DND-41 (cell line): ENCODE data around the gene SCNN1B.
"Not testable (repeated sequence)": the region's sequence is repeated elsewhere in the genome, so short reads cannot be mapped to it uniquely, and the experiment has no call there.

Experiments used
- ATAC-seq: fragments of 200-7000 bp; cut with Tn5 transposase; 3 replicates; pipeline ENCODE4 v1.9.1; 2021; ENCODE audit warnings: low read depth; ENCODE audit not compliant: insufficient read depth
- DNase-seq: peaks from one replicate; pipeline ENCODE4 v3.0.0-alpha.2; 2020
- H2AFZ ChIP-seq: 2 replicates; pipeline ENCODE4 v1.6.0; 2012; ENCODE audit warnings: low read depth, low read length
- H3K27ac ChIP-seq: 2 replicates; pipeline ENCODE4 v1.5.1; 2012; ENCODE audit warnings: low read length, inconsistent platforms
- H3K27me3 ChIP-seq: fragments of 200-600 bp; sonication (generic); 2 replicates; pipeline ENCODE4 v1.6.0; 2012; ENCODE audit warnings: low read length, mild to moderate bottlenecking, inconsistent platforms; ENCODE audit not compliant: insufficient read depth, poor library complexity
- H3K36me3 ChIP-seq: 2 replicates; pipeline ENCODE4 v1.5.1; 2012; ENCODE audit warnings: low read length, inconsistent platforms; ENCODE audit not compliant: insufficient read depth
- H3K4me1 ChIP-seq: 2 replicates; pipeline ENCODE4 v1.5.1; 2012; ENCODE audit warnings: mild to moderate bottlenecking, low read length; ENCODE audit not compliant: insufficient read depth
- H3K4me2 ChIP-seq: 2 replicates; pipeline ENCODE4 v1.6.0; 2012; ENCODE audit warnings: mild to moderate bottlenecking, moderate library complexity, low read length, inconsistent platforms; ENCODE audit not compliant: insufficient read depth
- H3K4me3 ChIP-seq, 2 experiments: fragments of 200-600 bp in 1 of 2; shearing (Covaris generic) in 1 of 2; 2 replicates each; pipeline ENCODE4 v1.5.1; 2012 to 2016; ENCODE audit warnings: inconsistent platforms in 2 of 2, low read length in 2 of 2, mild to moderate bottlenecking in 2 of 2, low read depth in 1 of 2, moderate library complexity in 1 of 2
- H3K79me2 ChIP-seq: 2 replicates; pipeline ENCODE4 v1.6.0; 2012; ENCODE audit warnings: low read length, inconsistent platforms; ENCODE audit not compliant: insufficient read depth
- H3K9ac ChIP-seq: 2 replicates; pipeline ENCODE4 v1.6.0; 2012; ENCODE audit warnings: low read depth, mild to moderate bottlenecking, inconsistent platforms, low read length, moderate library complexity
- H3K9me3 ChIP-seq: 2 replicates; pipeline ENCODE4 v1.5.1; 2012; ENCODE audit warnings: low read length, moderate library complexity, mild to moderate bottlenecking, inconsistent platforms; ENCODE audit not compliant: insufficient read depth, severe bottlenecking
- H4K20me1 ChIP-seq: 2 replicates; pipeline ENCODE4 v1.6.0; 2012; ENCODE audit warnings: low read length; ENCODE audit not compliant: insufficient read depth
- CTCF ChIP-seq: IDR thresholded peaks from 2 replicates; pipeline ENCODE4 v1.5.1; 2012; ENCODE audit warnings: borderline replicate concordance, low read length, moderate library complexity, mild to moderate bottlenecking; ENCODE audit not compliant: poor library complexity, severe bottlenecking; ENCODE audit errors: extremely low read depth
- EZH2 ChIP-seq: IDR thresholded peaks from 3 replicates; pipeline ENCODE4 v1.6.1; 2012; ENCODE audit warnings: borderline replicate concordance, low read depth, mild to moderate bottlenecking, moderate library complexity, low read length, inconsistent platforms; ENCODE audit not compliant: severe bottlenecking

Gene SCNN1B

GRCh38 chr16:23397464-23397863, 95.4 kb downstream of the SCNN1B start:
- Histone ChIP-seq H3K4me1 (no peaks in the 10 kb centered on the region), H3K27ac (no peak overlapping the region), H3K36me3 (peaks cover 61% of the 10 kb centered on the region), H3K79me2 (no peaks in the 10 kb centered on the region), H2AFZ (no peak overlapping the region), H3K9me3 (no peaks in the 10 kb centered on the region), H3K9ac (no peak overlapping the region), H3K27me3 (no peaks in the 10 kb centered on the region), H4K20me1 (no peaks in the 10 kb centered on the region), H3K4me3 (no peak overlapping the region), H3K4me2 (no peak overlapping the region)
- no peak for ATAC-seq
- TF ChIP-seq CTCF (no peak), EZH2 (no peak)
- DNase-seq, result no peak

GRCh38 chr16:23398987-23399805, 97.1 kb downstream of the SCNN1B start:
- peaks cover 71% of the 10 kb centered on the region for H3K36me3 ChIP-seq
- H3K9me3 ChIP-seq, result no peaks in the 10 kb centered on the region
- H3K4me3 ChIP-seq, result no peak overlapping the region
- no peak overlapping the region for H3K27ac ChIP-seq
- H2AFZ ChIP-seq, result no peak overlapping the region
- H3K4me1 ChIP-seq, result no peaks in the 10 kb centered on the region
- no peaks in the 10 kb centered on the region for H3K27me3 ChIP-seq
- TF ChIP-seq EZH2, result no peak
- TF ChIP-seq CTCF, result no peak
- no peak overlapping the region for H3K4me2 ChIP-seq
- no peaks in the 10 kb centered on the region for H4K20me1 ChIP-seq
- DNase-seq, result no peak
- ATAC-seq, result no peak
- no peak overlapping the region for H3K9ac ChIP-seq
- no peaks in the 10 kb centered on the region for H3K79me2 ChIP-seq

- H3K4me1 ChIP-seq, H4K20me1 ChIP-seq: not testable (repeated sequence)
Observed at GRCh38 chr16:23400447-23400846, 98.3 kb downstream of the SCNN1B start.

GRCh38 chr16:23401139-23401538, 99.0 kb downstream of the SCNN1B start:
- no peaks in the 10 kb centered on the region for H3K9me3 ChIP-seq
- DNase-seq, result no peak
- no peak for ATAC-seq
- H3K27ac ChIP-seq, result no peak overlapping the region
- H3K27me3 ChIP-seq, result no peaks in the 10 kb centered on the region
- H3K9ac ChIP-seq, result no peak overlapping the region
- no peaks in the 10 kb centered on the region for H3K4me1 ChIP-seq
- peaks cover 80% of the 10 kb centered on the region for H3K36me3 ChIP-seq
- no peak overlapping the region for H2AFZ ChIP-seq
- H4K20me1 ChIP-seq, result no peaks in the 10 kb centered on the region
- no peaks in the 10 kb centered on the region for H3K79me2 ChIP-seq
- no peak overlapping the region for H3K4me3 ChIP-seq
- no peak for TF ChIP-seq CTCF
- TF ChIP-seq EZH2, result no peak
- H3K4me2 ChIP-seq, result no peak overlapping the region

More at GRCh38 chr16:23400447-23400846, 98.3 kb downstream of the SCNN1B start:
- not testable (repeated sequence) for H3K27ac ChIP-seq, H3K79me2 ChIP-seq, H3K4me3 ChIP-seq, H3K9me3 ChIP-seq, H3K9ac ChIP-seq, H3K27me3 ChIP-seq, ATAC-seq, DNase-seq, H3K4me2 ChIP-seq, H2AFZ ChIP-seq
- H3K36me3 ChIP-seq, result peaks cover 80% of the 10 kb centered on the region
